Measurements from ENCODE around the gene TSPEAR.

- TF ChIP-seq CTCF (IDR thresholded peaks at IDR 0.05; ENCODE audit: insufficient read depth, low read length, poor library complexity, severe bottlenecking) (peak; percentile 13), EZH2phosphoT487 (conservative IDR thresholded peaks at IDR 0.05; ENCODE audit: low read length) (no peak)
These were observed 92.9 kb downstream of the TSPEAR start for GRCh38 chr21:44618504-44618903.

All from SU-DHL-6 (cell line).